Islet of Langerhans (tissue), 1 donor: ENCODE data around the gene CELSR2.

Experiments used
- FAIRE-seq: peaks from one replicate; lab custom pipeline; 2011; peaks lifted over from hg19 to GRCh38; lab: Jason Lieb, UNC

The CELSR2 gene

GRCh38 chr1:109263597-109264378, 14.4 kb downstream of the CELSR2 start:
- no peak for FAIRE-seq

GRCh38 chr1:109264379-109264755, 15.0 kb downstream of the CELSR2 start:
- FAIRE-seq: no peak

GRCh38 chr1:109265016-109265415, 15.7 kb downstream of the CELSR2 start:
- FAIRE-seq: no peak

GRCh38 chr1:109265741-109266330, 16.5 kb downstream of the CELSR2 start:
- FAIRE-seq: no peak

GRCh38 chr1:109266965-109267364, 17.6 kb downstream of the CELSR2 start:
- FAIRE-seq: no peak

- FAIRE-seq: no peak
Measured at GRCh38 chr1:109267743-109268300, 18.5 kb downstream of the CELSR2 start.

- no peak for FAIRE-seq
Measured at GRCh38 chr1:109268431-109269211, 19.3 kb downstream of the CELSR2 start.

- no peak for FAIRE-seq
Measured at GRCh38 chr1:109269212-109269980, 20.1 kb downstream of the CELSR2 start.

- FAIRE-seq: no peak
Measured at GRCh38 chr1:109269981-109270622, 20.8 kb downstream of the CELSR2 start.

GRCh38 chr1:109270623-109271317, 21.4 kb downstream of the CELSR2 start:
- no peak for FAIRE-seq

GRCh38 chr1:109271458-109271857, 22.1 kb downstream of the CELSR2 start:
- no peak for FAIRE-seq

- FAIRE-seq: no peak
Measured at GRCh38 chr1:109272021-109272799, 22.9 kb downstream of the CELSR2 start.

- FAIRE-seq: no peak
Measured at GRCh38 chr1:109272831-109273547, 23.6 kb downstream of the CELSR2 start.

- FAIRE-seq: no peak
Measured at GRCh38 chr1:109273570-109274288, 24.4 kb downstream of the CELSR2 start.

GRCh38 chr1:109274533-109275476, 25.5 kb downstream of the CELSR2 start:
- FAIRE-seq: no peak

GRCh38 chr1:109275706-109276345, 26.5 kb downstream of the CELSR2 start:
- FAIRE-seq: no peak
